OCI-LY7 (cell line): Measurements from ENCODE around the gene UVSSA. TPM values are rescaled to one million over a fixed set of nuclear protein-coding genes. Genes with fewer than 3 reads are reported as not detected.

Experiments
- BruUV-seq: library from RNA; stranded (reverse); fragments of 400-500 nt; replicated peaks from 2 replicates; lab custom pipeline; 2021; lab: Mats Ljungman, UMichigan
- CTCF ChIA-PET: fragments of 300-600 bp; sonication (Branson Sonifier 250); formaldehyde crosslinking; loops from one replicate; lab custom pipeline; 2022; ENCODE audit warnings: antibody characterized with exemption; ENCODE audit not compliant: unreplicated experiment; lab: Charles Lee
- POLR2A ChIA-PET: fragments of 300-600 bp; sonication (Branson Sonifier 250); formaldehyde crosslinking; loops from one replicate; lab custom pipeline; 2022; ENCODE audit warnings: antibody characterized with exemption; lab: Charles Lee
- DNase-seq: peaks from one replicate; pipeline ENCODE4 v3.0.0-alpha.2; 2015; ENCODE audit warnings: low spot score
- H2AFZ ChIP-seq: fragments of 200-600 bp; sonication (generic), shearing (Covaris generic); 2 replicates; pipeline ENCODE4 v1.6.1; 2014; ENCODE audit warnings: mild to moderate bottlenecking, antibody characterized with exemption, low read length, moderate library complexity
- H3K27ac ChIP-seq: fragments of 200-600 bp; sonication (generic); 2 replicates; pipeline ENCODE4 v1.5.1; 2014; ENCODE audit warnings: mixed run types, low read depth, mild to moderate bottlenecking, moderate library complexity, low read length, inconsistent platforms; ENCODE audit not compliant: poor library complexity, severe bottlenecking
- H3K36me3 ChIP-seq: fragments of 200-600 bp; sonication (generic); 2 replicates; pipeline ENCODE4 v1.6.1; 2014; ENCODE audit warnings: mild to moderate bottlenecking, antibody characterized with exemption, low read length, moderate library complexity, mixed read lengths; ENCODE audit not compliant: insufficient read depth
- H3K4me1 ChIP-seq: fragments of 200-600 bp; sonication (generic); 2 replicates; pipeline ENCODE4 v1.5.1; 2014; ENCODE audit warnings: mild to moderate bottlenecking, low read length; ENCODE audit not compliant: insufficient read depth, poor library complexity, severe bottlenecking
- H3K4me2 ChIP-seq: fragments of 200-600 bp; sonication (generic); 2 replicates; pipeline ENCODE4 v1.6.1; 2014; ENCODE audit warnings: mild to moderate bottlenecking, low read length
- H3K4me3 ChIP-seq: fragments of 200-600 bp; sonication (generic); 2 replicates; pipeline ENCODE4 v1.5.1; 2014; ENCODE audit warnings: mild to moderate bottlenecking, low read depth, low read length; ENCODE audit not compliant: poor library complexity, severe bottlenecking
- H3K79me2 ChIP-seq: fragments of 200-600 bp; sonication (generic); 2 replicates; pipeline ENCODE4 v1.6.1; 2016; ENCODE audit warnings: low read depth, mild to moderate bottlenecking, low read length, moderate library complexity, mixed read lengths; ENCODE audit not compliant: insufficient read depth
- H3K9me2 ChIP-seq: fragments of 200-600 bp; sonication (generic); 2 replicates; pipeline ENCODE4 v1.6.1; 2016; ENCODE audit warnings: mild to moderate bottlenecking, low read length, mixed read lengths; ENCODE audit not compliant: insufficient read depth
- H3K9me3 ChIP-seq: fragments of 200-600 bp; sonication (generic); 2 replicates; pipeline ENCODE4 v1.6.1; 2014; ENCODE audit warnings: mild to moderate bottlenecking, mixed run types, low read length, mixed read lengths
- H4K20me1 ChIP-seq: fragments of 200-600 bp; sonication (generic); 2 replicates; pipeline ENCODE4 v1.6.1; 2014; ENCODE audit warnings: mild to moderate bottlenecking, antibody characterized with exemption, low read length, moderate library complexity, mixed read lengths; ENCODE audit not compliant: insufficient read depth
- CTCF ChIP-seq: fragments of 200-600 bp; sonication (generic); conservative IDR thresholded peaks from 2 replicates; pipeline ENCODE4 v1.5.1; 2014; ENCODE audit warnings: mild to moderate bottlenecking, antibody characterized with exemption, low read length, moderate library complexity, mixed read lengths
- EZH2phosphoT487 ChIP-seq: fragments of 200-600 bp; sonication (generic); IDR thresholded peaks from 2 replicates; pipeline ENCODE4 v1.6.1; 2018; ENCODE audit warnings: low read depth, borderline replicate concordance, mild to moderate bottlenecking, mixed run types, antibody characterized with exemption, low read length, moderate library complexity, mixed read lengths
- intact Hi-C: fragments of 100-400 bp; cut with micrococcal nuclease; formaldehyde crosslinking; loops from one replicate; pipeline ENCODE4 v1.10.0; 2022; ENCODE audit not compliant: unreplicated experiment
- total RNA-seq, 2 experiments: library from RNA; depleted of rRNA in 1 of 2; stranded (reverse); fragments of >200 nt in 1 of 2; shearing (Covaris generic) in 1 of 2; gene quantifications; 2 replicates each; pipeline ENCODE4 v1.2.3, GENCODE V29; 2014 to 2022

Gene UVSSA
- total RNA-seq, 2 experiments from 2014 or later, result 13.2 to 43.2 TPM

GRCh38 chr4:1382776-1383727 is 36.0 kb downstream of the UVSSA start:
- no peaks in the 10 kb centered on the region for H3K9me3 ChIP-seq
- H3K79me2 ChIP-seq, result no peaks in the 10 kb centered on the region
- ChIA-PET CTCF (no interaction called here), POLR2A (no interaction called here)
- intact Hi-C loops, result no loop called here
- no peak overlapping the region for H2AFZ ChIP-seq
- H4K20me1 ChIP-seq, result no peaks in the 10 kb centered on the region
- H3K4me1 ChIP-seq, result no peaks in the 10 kb centered on the region
- H3K36me3 ChIP-seq, result peaks cover 21% of the 10 kb centered on the region
- no TSS peak for BruUV-seq
- no peak overlapping the region for H3K4me3 ChIP-seq
- DNase-seq, result no peak
- no peak overlapping the region for H3K4me2 ChIP-seq
- H3K9me2 ChIP-seq, result no peaks in the 10 kb centered on the region
- no peak overlapping the region for H3K27ac ChIP-seq
- TF ChIP-seq CTCF (no peak), EZH2phosphoT487 (no peak)

- no TSS peak for BruUV-seq
- no peaks in the 10 kb centered on the region for H3K9me2 ChIP-seq
Measured at GRCh38 chr4:1383728-1384591, 37.0 kb downstream of the UVSSA start.

More at GRCh38 chr4:1383728-1384591, 37.0 kb downstream of the UVSSA start:
- ChIA-PET POLR2A (no interaction called here), CTCF (no interaction called here)
- intact Hi-C loops, result no loop called here
- peaks cover 30% of the 10 kb centered on the region for H3K36me3 ChIP-seq
- TF ChIP-seq EZH2phosphoT487 (no peak), CTCF (no peak)
- no peak for DNase-seq
- H3K27ac ChIP-seq, result no peak overlapping the region
- H4K20me1 ChIP-seq, result no peaks in the 10 kb centered on the region
- no peak overlapping the region for H2AFZ ChIP-seq
- no peaks in the 10 kb centered on the region for H3K79me2 ChIP-seq
- H3K9me3 ChIP-seq, result peaks cover 9% of the 10 kb centered on the region
- no peaks in the 10 kb centered on the region for H3K4me1 ChIP-seq
- no peak overlapping the region for H3K4me3 ChIP-seq
- H3K4me2 ChIP-seq, result no peak overlapping the region
